GM10248 (cell line): ENCODE measurements around the gene DNHD1.

Experiments
- CTCF ChIA-PET: fragments of 300-600 bp; sonication (Branson Sonifier 250); formaldehyde crosslinking; extraction: SDS; loops from one replicate; lab custom pipeline; 2021; ENCODE audit warnings: antibody characterized with exemption; lab: Yijun Ruan, JAX
- POLR2A ChIA-PET: fragments of 350-650 bp; sonication (Branson Sonifier 250); formaldehyde crosslinking; extraction: SDS; loops from one replicate; lab custom pipeline; 2020; ENCODE audit warnings: antibody characterized with exemption; lab: Yijun Ruan, JAX
- DNase-seq: peaks from one replicate; pipeline ENCODE4 v3.0.0; 2012; ENCODE audit errors: extremely low spot score
- CTCF ChIP-seq: IDR thresholded peaks from 2 replicates; pipeline ENCODE4 v1.5.1; 2012; ENCODE audit warnings: mild to moderate bottlenecking, low read depth; ENCODE audit errors: extremely low read depth, missing control alignments, control extremely low read depth

The DNHD1 gene

GRCh38 chr11:6563121-6563619, 66.1 kb downstream of the DNHD1 start:
- POLR2A ChIA-PET: no interaction called here
- no peak for DNase-seq
- no peak for TF ChIP-seq CTCF
- CTCF ChIA-PET: interaction anchor here (1.0 to 1.2 kb wide), 4 partner anchors 17 to 34 kb away, joined by 3 to 5 read pairs (median 3); no protein-coding TSS in a partner anchor

GRCh38 chr11:6563667-6564066, 66.6 kb downstream of the DNHD1 start:
- ChIA-PET POLR2A (no interaction called here), CTCF (interaction anchor here (1.0 to 1.2 kb wide), 3 partner anchors 16 to 34 kb away, joined by 3 to 5 read pairs (median 3); no protein-coding TSS in a partner anchor)
- TF ChIP-seq CTCF: no peak
- peak; percentile 14 for DNase-seq

- ChIA-PET POLR2A (no interaction called here), CTCF (interaction anchor here (1.2 to 1.3 kb wide), 2 partner anchors 10 to 122 kb away, joined by 3 read pairs; no protein-coding TSS in a partner anchor)
- no peak for DNase-seq
- no peak for TF ChIP-seq CTCF
Measured at GRCh38 chr11:6565325-6565724, 68.2 kb downstream of the DNHD1 start.

DNA sequence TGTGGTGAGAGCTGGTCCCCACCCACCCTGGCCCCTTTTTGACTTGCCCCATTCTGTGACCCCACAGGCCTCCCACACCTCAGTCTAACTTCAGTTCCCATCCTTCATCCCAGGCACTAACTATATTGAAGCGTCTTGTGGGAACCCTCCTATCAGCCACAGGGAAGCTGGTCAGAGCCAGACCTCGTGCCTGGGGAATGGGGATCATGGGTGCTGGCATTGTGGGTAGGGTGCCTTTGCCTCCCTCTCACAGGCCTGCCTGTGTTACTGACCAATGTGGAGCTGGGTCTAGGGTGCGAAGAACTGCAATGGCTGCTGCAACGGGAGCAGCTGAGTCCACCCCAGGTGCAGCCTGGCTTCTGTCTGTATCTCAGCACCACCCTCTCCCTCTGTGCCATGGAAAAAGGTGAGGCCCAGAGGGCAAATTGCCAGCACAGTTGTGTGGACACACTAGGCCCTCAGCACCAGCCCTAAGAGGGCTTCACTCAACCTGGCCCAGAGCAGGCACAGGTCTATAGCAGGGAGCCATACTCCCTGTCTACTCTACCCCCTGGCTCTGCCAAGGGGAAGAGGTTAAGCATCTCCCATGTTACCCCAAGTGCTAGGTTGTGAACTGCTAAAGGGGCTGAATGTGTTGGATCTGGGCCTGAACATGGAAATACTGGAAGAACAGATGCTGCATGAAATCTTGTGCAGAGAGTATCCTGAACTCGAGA, 69.1 kb downstream of the DNHD1 start:
- ChIA-PET POLR2A (no interaction called here), CTCF (interaction anchor here (0.9 to 1.3 kb wide), 3 partner anchors 10 to 123 kb away, joined by 3 read pairs; no protein-coding TSS in a partner anchor)
- DNase-seq: no peak
- no peak for TF ChIP-seq CTCF

- CTCF ChIA-PET: interaction anchor here (0.9 kb wide), 1 partner anchor 36 kb away, joined by 3 read pairs; no protein-coding TSS in a partner anchor
- no peak for DNase-seq
- POLR2A ChIA-PET: no interaction called here
- TF ChIP-seq CTCF: no peak
Measured at GRCh38 chr11:6566704-6567370, 69.8 kb downstream of the DNHD1 start.

- no peak for TF ChIP-seq CTCF
- CTCF ChIA-PET: interaction anchor here (1.6 kb wide), 1 partner anchor 38 kb away, joined by 4 read pairs; no protein-coding TSS in a partner anchor
- POLR2A ChIA-PET: no interaction called here
- DNase-seq: no peak
Measured at GRCh38 chr11:6567371-6567745, 70.3 kb downstream of the DNHD1 start.
